Transverse colon (tissue), 4 donors: ENCODE results near the gene SHC4.
"Not testable (repeated sequence)": the region's sequence is repeated elsewhere in the genome, so short reads cannot be mapped to it uniquely, and the experiment has no call there.

ENCODE experiments used
- CTCF ChIP-seq, 5 experiments: fragments of 200-600 bp in 3 of 5; fragments of 450-650 bp in 2 of 5; sonication (generic) in 3 of 5; IDR thresholded peaks; 1 replicate in 2 of 5; 2 replicates in 3 of 5; pipeline ENCODE4 v1.5.1; 2016 to 2017; ENCODE audit warnings: antibody characterized with exemption in 5 of 5, inconsistent platforms in 3 of 5, mild to moderate bottlenecking in 2 of 5, moderate library complexity in 1 of 5
- EP300 ChIP-seq: sonication (generic); formaldehyde crosslinking; IDR thresholded peaks from one replicate; pipeline ENCODE4 v1.6.1; 2017; ENCODE audit warnings: antibody characterized with exemption, low read depth
- POLR2A ChIP-seq: fragments of 450-650 bp; IDR thresholded peaks from one replicate; pipeline ENCODE4 v1.6.1; 2016; ENCODE audit warnings: antibody characterized with exemption, mild to moderate bottlenecking, moderate library complexity
- POLR2AphosphoS5 ChIP-seq, 3 donors: sonication (generic); formaldehyde crosslinking; IDR thresholded peaks; one replicate each; pipeline ENCODE4 v1.6.1; 2016; ENCODE audit warnings: antibody characterized with exemption in 3 of 3

- TF ChIP-seq POLR2A; CTCF (IDR thresholded peaks at IDR 0.05); POLR2AphosphoS5 (IDR thresholded peaks at IDR 0.05); EP300: not testable (repeated sequence)
Observed at GRCh38 chr15:48790466-48791115, 173.1 kb downstream of the SHC4 start.
